Stimulated activated CD8-positive, alpha-beta memory T cell treated with anti-CD3 and anti-CD28 coated beads, Interleukin-7, amount 100 ng/mL, for 4 hours (primary cell): Measurements from ENCODE around the gene CSHL1.
A peak's percentile ranks its signal among the peaks of the same experiment; 100 is the strongest.
"Not testable (repeated sequence)": the region's sequence is repeated elsewhere in the genome, so short reads cannot be mapped to it uniquely, and the experiment has no call there.

Experiments
- DNase-seq, 2 donors: peaks; one replicate each; pipeline ENCODE4 v3.0.0-alpha.2; 2020; ENCODE audit warnings: low read depth in 2 of 2

The CSHL1 gene

GRCh38 chr17:63940584-63940983, 29.5 kb upstream of the CSHL1 start:
- DNase-seq: no peak

- DNase-seq: no peak
These were observed 28.8 kb upstream of the CSHL1 start for GRCh38 chr17:63939884-63940283.

- no peak for DNase-seq
These were observed 28.3 kb upstream of the CSHL1 start for GRCh38 chr17:63939401-63939800.

GRCh38 chr17:63937920-63938319, 26.9 kb upstream of the CSHL1 start:
- no peak for DNase-seq

GRCh38 chr17:63937319-63937718, 26.3 kb upstream of the CSHL1 start:
- no peak for DNase-seq

- no peak for DNase-seq
These were observed 23.4 kb upstream of the CSHL1 start for GRCh38 chr17:63934183-63935112.

GRCh38 chr17:63933598-63933997, 22.5 kb upstream of the CSHL1 start:
- no peak for DNase-seq

- no peak for DNase-seq
These were observed 21.7 kb upstream of the CSHL1 start for GRCh38 chr17:63932721-63933120.

GRCh38 chr17:63931981-63932561, 21.0 kb upstream of the CSHL1 start, which contains the start of gene CD79B:
TSS of gene CD79B (minus strand) at chr17:63932331. CDS start at chr17:63932261, 70 bp downstream.
- no peak for DNase-seq

- DNase-seq: peak; percentile 19 to 52
These were observed 20.0 kb upstream of the CSHL1 start for GRCh38 chr17:63930951-63931575.

GRCh38 chr17:63929860-63930766, 19.1 kb upstream of the CSHL1 start:
- DNase-seq: no peak

- no peak for DNase-seq
These were observed 18.1 kb upstream of the CSHL1 start for GRCh38 chr17:63928966-63929695.

GRCh38 chr17:63928172-63928666, 17.2 kb upstream of the CSHL1 start:
- no peak for DNase-seq

- DNase-seq: no peak
These were observed 16.6 kb upstream of the CSHL1 start for GRCh38 chr17:63927464-63928171.

- no peak for DNase-seq
These were observed 15.1 kb upstream of the CSHL1 start for GRCh38 chr17:63926164-63926563.

GRCh38 chr17:63925615-63926014, 14.6 kb upstream of the CSHL1 start:
- no peak for DNase-seq

- DNase-seq: not testable (repeated sequence)
These were observed 11.3 kb upstream of the CSHL1 start for GRCh38 chr17:63922402-63922801.

GRCh38 chr17:63920779-63921178, 9.7 kb upstream of the CSHL1 start:
- DNase-seq: not testable (repeated sequence)

GRCh38 chr17:63920050-63920449, 9.0 kb upstream of the CSHL1 start:
- DNase-seq: not testable (repeated sequence)

GRCh38 chr17:63919311-63919723, 8.3 kb upstream of the CSHL1 start:
- peak; percentile 50 to 57 for DNase-seq
